GM21786 (cell line): ENCODE data around the gene VAV1.
"Not testable (repeated sequence)": the region's sequence is repeated elsewhere in the genome, so short reads cannot be mapped to it uniquely, and the experiment has no call there.

Experiments used
- ATAC-seq: cut with Tn5 transposase; IDR thresholded peaks from one replicate; pipeline ENCODE4 v1.9.1; 2021; ENCODE audit not compliant: unreplicated experiment

The VAV1 gene

DNA sequence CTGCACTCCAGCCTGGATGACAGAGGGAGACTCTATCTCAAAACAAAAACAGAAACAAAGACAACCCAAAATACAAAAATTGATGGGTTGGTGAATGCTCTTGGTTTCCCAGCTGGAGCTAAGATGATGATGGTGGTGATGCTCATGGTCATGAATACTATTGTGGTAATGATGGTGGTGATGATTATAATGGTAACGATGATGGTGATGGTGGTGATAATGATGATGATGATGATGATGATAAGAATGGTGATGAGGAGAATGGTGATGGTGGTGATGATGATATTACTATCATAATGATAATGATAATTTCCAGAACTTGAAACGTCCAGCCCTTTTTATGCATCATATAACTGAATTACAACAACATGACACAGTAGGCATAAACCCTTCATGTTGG is 40.1 kb downstream of the VAV1 start:
- ATAC-seq: no peak

DNA sequence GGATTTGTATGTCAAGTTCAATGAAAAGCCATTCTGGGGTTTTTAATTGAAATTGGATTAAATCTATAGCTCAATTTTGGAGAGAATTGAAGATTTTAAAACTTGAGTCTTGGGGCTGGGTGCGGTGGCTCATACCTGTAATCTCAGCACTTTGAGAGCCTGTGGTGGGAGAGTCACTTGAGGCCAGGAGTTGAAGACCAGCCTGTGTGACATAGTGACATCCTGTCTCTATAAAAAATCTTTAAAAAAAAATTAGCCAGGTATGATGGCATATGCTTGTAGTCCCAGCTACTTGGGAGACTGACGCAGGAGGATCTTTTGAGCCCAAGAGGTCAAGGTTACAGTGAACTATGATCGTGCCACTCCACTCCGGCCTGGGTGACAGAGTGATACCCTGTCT is 41.2 kb downstream of the VAV1 start:
- no peak for ATAC-seq

DNA sequence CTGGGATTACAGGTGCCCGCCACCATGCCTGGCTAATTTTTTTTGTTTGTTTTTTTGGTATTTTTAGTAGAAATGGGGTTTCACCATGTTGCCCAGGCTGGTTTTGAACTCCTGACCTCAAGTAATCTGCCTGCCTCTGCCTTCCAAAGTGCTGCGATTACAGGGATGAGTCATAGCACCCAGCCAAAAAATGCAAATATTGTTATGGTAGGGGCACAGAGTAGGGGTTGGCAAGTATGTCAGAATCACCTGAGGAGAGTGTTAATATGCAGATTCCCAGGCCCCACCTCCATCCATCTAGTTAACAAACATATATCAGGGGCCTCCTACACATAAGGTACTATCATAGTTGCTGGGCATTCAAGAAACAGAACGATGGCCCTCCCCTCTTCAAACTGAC is 44.7 kb downstream of the VAV1 start:
- no peak for ATAC-seq

DNA sequence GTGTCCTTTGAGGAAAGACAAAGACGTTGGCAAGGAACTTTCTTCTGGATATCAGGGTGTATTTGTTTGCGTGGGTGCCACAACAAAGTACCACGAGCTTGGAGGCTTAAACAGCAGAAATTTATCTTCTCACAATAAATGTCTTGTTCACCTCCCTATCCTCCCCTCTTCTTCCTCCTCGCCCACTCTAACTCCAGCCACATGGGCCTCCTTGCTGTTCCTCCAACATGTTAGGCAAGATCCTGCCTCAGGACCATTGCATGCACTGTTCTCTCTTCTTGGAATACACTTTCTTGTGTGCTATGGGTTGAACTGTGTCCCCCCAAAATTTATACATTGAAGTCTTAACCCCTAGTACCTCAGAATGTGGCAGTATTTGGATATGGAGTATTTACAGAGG is 45.7 kb downstream of the VAV1 start:
- ATAC-seq: no peak

DNA sequence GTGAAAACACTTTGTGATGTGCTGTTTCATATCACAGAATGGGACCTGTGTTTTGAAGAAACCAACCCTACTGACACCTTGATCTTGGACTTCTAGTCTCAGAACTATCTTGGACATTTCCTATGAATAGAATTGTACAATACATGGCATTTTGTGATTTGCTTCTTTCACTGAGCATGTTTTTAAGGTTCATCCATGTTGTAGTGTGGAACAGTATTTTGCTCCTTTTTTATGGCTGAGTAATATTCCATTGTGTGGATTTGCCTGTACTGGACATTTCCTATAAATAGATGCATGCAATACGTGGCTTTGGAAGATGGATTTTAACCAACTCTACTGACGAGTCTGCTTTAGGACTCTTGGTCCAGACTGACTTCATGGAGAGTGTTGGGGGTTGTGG is 46.8 kb downstream of the VAV1 start:
- ATAC-seq: no peak

DNA sequence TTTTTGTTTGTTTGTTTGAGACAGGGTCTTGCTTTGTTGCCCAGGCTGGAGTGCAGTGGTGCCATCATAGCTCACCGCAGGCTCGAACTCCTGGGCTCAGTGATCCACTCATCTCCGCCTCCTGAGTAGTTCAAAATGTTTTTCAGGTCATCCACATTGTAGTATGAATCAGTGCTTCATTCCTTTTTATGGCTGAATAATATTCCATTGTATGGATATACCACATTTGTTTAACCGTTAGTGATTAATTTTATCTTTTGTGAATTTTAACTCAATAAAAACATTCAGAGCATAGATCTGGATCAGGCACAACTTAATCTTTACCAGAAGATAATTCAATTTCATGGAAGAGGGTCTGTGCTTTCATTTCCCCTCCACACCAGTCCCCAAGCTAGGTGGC is 47.7 kb downstream of the VAV1 start:
- no peak for ATAC-seq

DNA sequence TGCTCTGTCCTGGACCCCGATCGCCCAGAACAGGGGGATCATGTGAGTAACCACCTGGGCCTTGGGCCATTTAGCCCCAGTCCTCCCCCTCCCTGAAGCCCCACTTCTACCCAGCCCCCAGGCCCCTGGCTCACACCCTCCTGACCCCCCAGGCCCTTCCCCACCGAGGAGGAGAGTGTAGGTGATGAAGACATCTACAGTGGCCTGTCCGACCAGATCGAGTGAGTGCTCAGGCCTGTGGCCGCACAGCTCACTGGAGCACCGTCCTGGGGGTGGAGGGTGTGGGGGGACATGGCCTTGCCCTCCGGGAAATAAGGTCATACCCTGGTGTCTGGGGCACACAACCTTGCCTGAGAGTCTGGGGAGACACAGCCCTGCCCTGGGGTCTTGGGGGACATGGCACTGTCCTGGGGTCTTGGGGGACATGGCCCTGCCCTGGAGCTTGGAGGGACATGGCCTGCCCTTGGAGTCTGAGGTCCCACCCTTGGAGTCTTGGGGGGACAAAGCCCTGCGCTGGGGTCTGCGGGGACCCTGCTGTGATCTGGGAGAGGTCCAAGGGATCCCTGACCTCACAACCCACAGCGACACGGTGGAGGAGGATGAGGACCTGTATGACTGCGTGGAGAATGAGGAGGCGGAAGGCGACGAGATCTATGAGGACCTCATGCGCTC is 49.3 kb downstream of the VAV1 start:
- ATAC-seq: no peak

DNA sequence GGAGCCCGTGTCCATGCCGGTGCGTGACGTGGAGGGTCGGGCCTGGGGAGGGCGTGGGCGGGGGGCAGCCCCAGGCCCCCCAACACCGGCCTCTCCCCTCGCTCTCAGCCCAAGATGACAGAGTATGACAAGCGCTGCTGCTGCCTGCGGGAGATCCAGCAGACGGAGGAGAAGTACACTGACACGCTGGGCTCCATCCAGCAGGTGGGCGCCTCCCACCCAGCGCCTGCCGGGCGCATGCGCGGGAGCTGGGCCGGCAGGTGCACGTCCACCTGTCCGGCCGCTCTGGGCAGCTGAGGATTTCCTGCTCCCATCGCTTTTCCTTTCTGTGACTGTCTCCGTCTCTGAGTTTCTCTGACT is 49.8 kb downstream of the VAV1 start:
- ATAC-seq: no peak

DNA sequence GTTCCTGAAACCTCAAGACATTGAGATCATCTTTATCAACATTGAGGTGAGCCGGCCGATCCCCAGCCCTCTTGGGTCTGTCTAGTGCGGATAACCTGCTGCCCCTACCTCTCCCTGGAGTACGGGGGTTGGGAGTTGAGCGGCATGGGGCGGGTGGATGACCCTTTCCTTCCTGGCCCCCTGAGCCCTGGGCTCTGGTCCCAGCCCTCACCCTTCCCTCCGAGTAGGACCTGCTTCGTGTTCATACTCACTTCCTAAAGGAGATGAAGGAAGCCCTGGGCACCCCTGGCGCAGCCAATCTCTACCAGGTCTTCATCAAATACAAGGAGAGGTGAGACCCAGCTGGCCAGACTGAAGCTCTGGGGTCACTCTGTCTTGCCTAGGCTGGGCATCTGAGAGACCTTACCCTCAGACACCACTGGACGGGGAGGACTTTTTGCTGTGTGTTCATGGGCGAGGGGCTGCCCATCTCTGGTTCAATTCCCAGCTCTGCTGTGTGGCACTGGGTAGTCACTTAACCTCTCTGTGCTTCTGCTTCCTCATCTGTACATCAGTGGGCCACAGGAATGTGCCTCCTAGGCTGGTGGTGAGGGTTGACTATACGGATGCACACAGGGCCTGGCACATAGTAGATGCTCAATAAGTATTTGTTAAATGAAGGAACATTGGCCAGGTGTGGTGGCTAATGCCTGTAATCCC is 52.7 kb downstream of the VAV1 start:
- ATAC-seq: no peak

DNA sequence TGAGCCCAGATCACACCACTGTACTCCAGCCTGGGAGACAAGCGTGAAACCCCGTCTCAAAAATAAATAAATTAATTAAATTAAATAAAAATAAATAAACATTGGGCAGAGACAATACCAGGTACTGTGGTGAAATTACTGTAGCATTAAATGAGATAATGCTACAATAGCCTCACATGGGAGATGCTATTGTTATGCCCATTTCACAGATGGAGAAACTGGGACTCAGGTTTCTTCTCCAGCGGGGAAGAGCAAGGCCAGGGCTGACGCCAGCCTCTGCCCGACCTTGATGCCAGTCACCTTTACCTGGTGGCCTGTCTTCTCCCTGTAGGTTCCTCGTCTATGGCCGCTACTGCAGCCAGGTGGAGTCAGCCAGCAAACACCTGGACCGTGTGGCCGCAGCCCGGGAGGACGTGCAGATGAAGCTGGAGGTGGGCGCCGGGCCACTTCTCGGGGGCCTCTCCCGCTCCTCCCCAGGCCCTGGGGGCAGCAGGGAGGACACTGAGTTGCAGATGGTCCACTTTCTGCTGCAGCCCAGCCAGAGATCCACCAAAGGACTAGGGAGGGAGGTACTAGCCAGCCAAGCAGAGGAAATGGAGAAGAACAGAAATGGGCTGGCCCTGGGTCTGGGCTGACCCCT is 53.9 kb downstream of the VAV1 start:
- ATAC-seq: no peak

DNA sequence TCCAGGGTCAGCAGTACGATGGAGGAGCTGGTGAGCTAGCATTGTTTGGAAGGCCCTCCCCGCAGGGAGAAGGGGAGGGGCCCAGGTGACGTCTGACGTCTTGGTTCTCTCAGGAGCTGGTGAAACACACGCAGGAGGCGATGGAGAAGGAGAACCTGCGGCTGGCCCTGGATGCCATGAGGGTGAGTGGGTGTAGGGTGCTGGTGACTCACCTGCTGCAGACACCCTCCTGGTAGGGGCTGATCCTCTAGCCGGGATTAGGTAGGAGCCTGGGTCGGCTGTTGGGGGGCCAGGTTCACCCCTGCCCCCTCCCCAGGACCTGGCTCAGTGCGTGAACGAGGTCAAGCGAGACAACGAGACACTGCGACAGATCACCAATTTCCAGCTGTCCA is 55.8 kb downstream of the VAV1 start:
- ATAC-seq: no peak

DNA sequence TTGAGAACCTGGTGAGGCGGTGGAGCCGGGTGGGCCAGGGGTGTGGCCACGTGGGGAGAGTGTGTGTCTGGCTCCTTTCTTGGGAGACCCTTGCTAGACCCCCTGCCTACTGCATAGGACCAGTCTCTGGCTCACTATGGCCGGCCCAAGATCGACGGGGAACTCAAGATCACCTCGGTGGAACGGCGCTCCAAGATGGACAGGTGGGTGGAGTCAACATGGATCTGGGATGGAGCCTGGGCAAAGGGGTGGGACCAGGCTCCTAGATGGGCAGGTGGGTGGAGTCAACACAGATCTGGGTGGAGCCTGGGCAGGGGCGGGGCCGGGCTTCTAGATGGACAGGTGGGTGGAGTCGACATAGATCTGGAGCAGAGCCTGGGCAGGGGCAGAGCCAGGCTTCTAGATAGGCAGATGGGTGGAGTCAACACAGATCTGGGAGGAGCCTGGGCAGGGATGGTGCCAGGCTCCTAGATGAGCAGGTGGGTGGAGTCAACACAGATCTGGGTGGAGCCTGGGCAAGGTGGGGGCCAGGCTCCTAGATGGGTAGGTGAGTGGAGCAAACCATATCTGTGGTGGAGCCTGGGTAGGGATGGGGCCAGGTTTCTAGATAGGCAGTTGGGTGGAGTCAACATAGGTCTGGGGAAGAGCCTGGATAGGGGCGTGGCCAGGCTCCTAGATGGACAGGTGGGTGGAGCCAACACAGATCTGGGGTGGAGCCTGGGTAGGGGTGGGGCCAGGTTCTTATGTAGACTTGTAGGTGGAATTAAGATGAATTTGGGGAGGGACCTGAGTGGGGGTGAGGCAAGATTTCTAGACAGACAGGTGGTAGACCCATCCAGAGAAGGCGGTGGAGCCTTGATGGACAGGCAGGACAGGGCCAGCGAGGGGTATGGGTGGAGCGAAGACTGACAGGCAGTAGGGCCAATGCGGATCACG is 56.5 kb downstream of the VAV1 start:
- ATAC-seq: no peak

DNA sequence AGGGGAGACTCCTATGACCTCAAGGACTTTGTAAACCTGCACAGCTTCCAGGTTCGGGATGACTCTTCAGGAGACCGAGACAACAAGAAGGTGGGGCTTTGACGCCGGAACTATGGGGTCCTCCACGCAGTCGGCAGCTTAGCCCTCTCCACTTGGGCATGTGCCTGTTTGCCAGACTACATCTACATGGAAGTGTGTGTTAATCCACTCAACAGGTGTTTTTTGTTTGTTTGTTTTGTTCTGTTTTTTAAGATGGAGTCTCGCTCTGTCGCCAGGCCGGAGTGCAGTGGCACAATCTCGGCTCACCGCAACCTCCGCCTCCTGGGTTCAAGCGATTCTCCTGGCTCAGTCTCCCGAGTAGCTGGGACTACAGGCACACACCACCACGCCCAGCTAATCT is 57.3 kb downstream of the VAV1 start:
- ATAC-seq: not testable (repeated sequence)

DNA sequence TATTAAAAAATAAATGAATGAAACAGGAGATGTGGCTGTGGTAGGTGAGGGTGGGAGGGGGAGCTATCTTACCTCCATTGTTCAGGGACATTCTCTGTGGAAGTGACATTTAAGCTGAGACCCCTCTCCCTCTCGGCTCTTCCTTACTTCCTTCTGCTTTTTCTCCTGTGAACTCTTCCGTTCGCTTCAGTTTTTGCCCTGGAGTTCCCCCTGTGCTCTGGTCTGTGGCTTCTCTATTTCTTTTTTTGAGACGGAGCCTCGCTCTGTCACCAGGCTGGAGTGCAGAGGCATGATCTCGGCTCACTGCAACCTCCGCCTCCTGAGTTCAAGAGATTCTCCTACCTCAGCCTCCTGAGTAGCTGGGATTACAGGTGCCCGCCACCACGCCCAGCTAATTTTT is 58.6 kb downstream of the VAV1 start:
- not testable (repeated sequence) for ATAC-seq

DNA sequence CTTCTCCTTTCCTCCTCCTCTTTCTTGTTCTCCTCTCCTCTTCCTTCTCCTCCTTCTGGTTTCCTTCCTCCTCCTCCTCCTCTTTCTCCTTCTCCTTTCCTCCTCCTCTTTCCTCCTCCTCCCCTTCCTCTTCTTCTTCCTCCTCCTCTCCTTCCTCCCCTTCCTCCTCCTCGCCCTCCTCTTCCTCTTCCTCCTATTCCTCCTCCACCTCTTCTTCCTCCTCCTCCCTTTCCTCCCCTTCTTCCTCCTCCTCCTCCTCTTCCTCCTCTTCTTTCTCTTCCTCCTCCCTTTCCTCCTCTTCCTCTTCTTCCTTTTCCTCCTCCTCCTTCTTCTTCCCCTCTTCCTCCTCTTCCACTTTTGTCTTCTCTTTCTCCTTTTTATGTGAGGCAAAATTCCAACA is 59.9 kb downstream of the VAV1 start:
- ATAC-seq: no peak

DNA sequence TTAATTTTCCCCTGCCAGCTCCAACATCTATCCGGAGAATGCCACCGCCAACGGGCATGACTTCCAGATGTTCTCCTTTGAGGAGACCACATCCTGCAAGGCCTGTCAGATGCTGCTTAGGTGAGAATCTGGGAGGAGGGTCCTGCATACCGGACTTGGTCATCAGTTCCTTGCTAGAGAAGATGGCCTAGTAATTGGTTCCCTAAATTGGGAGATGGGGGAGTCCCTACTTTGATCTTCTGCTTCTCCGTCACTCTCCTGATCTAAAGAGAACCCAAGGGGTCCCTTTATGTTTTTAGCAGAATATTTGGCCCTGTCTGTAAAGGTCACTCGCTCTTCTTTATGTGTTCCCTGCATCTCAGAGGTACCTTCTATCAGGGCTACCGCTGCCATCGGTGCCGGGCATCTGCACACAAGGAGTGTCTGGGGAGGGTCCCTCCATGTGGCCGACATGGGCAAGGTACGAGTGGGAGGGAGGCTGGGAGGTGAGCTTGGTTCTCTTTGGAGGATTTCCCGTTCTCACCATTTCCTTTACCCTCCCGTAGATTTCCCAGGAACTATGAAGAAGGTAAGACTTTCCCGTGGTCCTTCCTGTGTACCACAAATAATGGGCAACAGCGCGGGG is 60.8 kb downstream of the VAV1 start:
- ATAC-seq: no peak

DNA sequence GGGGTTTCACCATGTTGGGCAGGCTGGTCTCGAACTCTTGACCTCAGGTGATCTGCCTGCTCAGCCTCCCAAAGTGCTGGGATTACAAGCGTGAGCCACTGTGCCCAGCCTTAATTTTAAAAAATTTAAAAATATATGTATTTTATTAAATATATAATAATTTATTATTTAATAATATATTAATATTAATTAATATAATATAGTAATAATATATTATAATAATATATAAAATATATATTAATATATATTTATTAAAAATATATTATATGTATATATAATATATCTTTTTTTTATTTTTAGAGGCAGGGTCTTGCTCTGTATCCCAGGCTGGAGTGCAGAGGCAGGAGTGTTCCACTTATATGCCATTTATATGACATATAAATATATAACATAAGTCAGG is 61.9 kb downstream of the VAV1 start:
- no peak for ATAC-seq

DNA sequence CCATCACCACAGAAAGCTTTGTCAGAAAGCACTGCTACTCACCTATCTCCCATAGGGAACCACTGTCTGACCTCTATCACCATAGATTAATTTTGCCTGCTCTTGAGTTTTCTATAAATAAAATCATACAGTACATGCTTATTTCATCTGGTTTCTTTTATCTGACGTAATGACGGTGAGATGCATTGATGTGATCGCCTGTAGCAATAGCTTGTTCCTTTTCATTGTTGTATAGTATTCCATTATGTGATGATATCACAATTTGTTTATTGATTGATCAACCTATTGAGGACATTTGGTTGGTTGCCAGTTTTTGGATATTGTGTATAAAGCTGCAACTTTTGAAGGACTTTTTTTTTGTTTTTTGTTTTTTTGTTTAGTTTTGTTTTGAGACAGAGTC is 63.0 kb downstream of the VAV1 start:
- no peak for ATAC-seq

DNA sequence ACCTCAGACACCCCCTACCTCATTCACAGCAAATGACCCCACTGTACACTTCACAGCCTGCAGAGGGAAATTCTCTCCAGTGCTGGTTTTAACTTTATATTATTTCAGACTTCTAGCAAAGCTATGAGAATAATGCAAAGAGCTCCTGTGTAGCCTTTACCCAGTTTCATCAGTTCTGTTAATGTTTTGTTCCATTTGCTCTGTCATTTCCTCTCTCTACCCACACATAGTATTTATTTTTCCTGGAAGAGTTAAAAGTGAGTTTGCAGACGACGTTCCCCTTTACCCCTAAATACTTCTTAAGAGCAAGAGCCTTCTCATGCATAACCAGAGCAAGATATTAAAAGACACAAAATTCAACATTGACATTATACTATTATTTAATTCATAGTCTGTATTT is 65.0 kb downstream of the VAV1 start:
- no peak for ATAC-seq

DNA sequence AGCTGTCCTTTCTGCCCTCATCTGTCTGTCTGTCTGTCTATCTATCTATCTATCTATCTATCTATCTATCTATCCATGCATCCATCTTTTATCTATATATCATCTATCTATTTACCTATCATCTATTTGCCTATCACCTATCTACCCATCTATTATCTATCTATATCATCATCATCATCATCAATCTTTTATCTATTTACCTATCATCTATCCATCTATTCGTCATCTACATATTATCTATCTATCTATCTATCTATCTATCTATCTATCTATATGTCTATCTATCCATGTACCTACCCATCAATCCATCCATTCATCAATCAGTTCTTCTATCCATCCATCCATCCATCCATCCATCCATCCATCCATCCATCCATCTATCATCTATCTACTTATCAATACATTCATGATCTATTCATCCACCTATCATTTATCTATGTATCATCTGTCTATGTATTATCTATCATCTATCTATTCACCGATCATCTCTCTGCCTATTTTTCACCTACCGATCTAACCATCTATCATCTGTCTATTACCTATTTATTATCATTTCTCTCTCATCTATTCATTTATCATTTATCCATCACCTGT is 65.7 kb downstream of the VAV1 start:
- ATAC-seq: no peak
